ENCODE data around the gene LAMTOR2. TPM values are rescaled to one million over a fixed set of nuclear protein-coding genes. Genes with fewer than 3 reads are reported as not detected.

LAMTOR2 gene
- total and polyA plus RNA-seq, 2 of the 4 experiments (the other 2 are of a cell fraction), result 50.0 to 89.0 TPM

DNA sequence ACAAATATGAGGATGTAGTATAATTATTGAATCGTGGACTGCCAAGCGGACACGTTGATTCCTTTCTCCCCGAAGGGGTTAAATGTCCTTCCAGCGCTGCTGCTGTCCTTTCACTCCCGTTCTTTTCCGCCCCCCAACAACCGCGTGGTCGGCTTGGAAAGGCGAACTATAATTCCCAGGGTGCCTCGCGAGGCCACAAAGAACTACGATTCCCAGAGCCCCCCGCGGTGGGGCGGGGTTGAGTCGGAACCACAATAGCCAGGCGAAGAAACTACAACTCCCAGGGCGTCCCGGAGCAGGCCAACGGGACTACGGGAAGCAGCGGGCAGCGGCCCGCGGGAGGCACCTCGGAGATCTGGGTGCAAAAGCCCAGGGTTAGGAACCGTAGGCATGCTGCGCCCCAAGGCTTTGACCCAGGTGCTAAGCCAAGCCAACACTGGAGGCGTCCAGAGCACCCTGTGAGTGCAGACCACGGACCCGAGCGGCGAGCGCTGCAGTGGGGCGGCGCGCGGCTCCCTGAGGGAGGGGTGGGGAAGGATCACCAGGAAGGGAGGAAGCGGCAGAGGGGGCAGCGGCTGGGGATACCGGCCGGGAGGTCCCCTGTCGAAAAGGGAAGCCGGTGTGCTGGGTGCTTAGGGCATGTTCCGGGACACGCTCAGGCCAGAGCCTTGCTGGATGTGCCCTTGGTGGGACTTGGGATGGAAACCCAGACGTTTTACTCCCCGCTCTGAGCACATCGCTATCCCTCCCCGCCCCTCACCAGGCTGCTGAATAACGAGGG, at the start of gene LAMTOR2 (continued):
- TF ChIP-seq FOS (IDR thresholded peaks at IDR 0.05; ENCODE audit: low read depth, low read length) (no peak), RFX5 (IDR thresholded peaks at IDR 0.05; ENCODE audit: low read depth, low read length) (0 out of 2 replicates have a peak, but pooled peaks have one; percentile 21), CHD1 (IDR thresholded peaks at IDR 0.05; ENCODE audit: low read depth, low read length) (no peak), MAZ (IDR thresholded peaks at IDR 0.05; ENCODE audit: borderline replicate concordance, low read depth, low read length) (peak; percentile 60)

DNA sequence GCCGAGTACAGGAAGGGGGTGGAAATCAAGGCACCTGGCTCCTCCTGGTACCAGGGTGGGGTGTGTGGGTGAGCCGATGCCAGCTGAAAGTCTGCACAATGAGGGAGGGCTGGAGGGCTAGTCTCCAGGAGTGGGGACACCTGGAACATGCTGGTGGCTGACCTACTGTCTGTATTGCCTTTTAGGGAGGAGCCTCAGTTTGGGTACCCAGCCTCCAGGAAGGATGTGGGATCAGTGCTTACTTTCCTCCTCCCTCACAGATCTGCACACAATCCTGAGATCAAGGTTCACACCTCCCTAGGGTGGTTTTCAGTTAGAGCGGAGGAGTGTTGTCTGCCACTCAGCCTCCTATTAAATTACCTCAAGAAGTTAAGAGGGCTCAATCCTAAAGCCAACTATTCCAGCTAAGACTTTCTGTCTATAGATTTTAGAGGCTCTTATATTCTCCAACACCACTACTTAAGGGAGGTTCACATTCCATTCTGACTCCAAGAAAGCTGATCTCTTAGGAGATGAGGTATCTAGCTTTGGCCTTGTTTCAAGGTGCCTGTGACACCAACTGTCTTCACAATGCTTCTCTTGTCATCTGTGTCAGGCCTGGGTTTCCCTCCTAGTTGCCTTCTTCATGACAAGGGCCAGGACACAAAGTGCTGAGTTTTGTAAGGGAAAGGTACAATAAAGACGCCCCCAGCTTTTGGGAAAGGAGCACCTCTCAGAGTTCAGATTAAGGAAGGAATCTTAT, 49.6 kb upstream of the LAMTOR2 start:
- Histone ChIP-seq H4K91ac (ENCODE audit: insufficient read depth, low read depth, low read length) (no peak overlapping the region), H3K36me3 (ENCODE audit: control insufficient read depth, insufficient read depth, low read length) (peaks cover 16% of the 10 kb centered on the region), H3K4ac (ENCODE audit: low read depth, low read length) (no peak overlapping the region), H4K8ac (ENCODE audit: low read depth in 2 of 2, low read length in 2 of 2) (no peak overlapping the region), H3K14ac (replicated peaks; ENCODE audit: low read depth, low read length) (no peak overlapping the region), H3K9ac (ENCODE audit: low read depth, low read length) (no peak overlapping the region), H3K56ac (ENCODE audit: extremely low read depth, insufficient read depth, low read length) (no peak overlapping the region), H3K4me3 (ENCODE audit: insufficient read depth, low read depth, low read length) (no peak overlapping the region), H2BK15ac (ENCODE audit: low read depth, low read length) (no peak overlapping the region), H3K23ac (ENCODE audit: low read depth, low read length) (no peak overlapping the region), H2AK5ac (ENCODE audit: low read depth, low read length) (no peak overlapping the region), H2BK120ac (ENCODE audit: low read depth, low read length) (no peak overlapping the region), H3K4me2 (ENCODE audit: low read depth, low read length) (no peak overlapping the region), H2BK5ac (ENCODE audit: low read depth, low read length, poor library complexity, severe bottlenecking) (no peak overlapping the region), H3K9me1 (ENCODE audit: insufficient read depth, low read length) (no peaks in the 10 kb centered on the region), H3K18ac (ENCODE audit: low read depth, low read length) (no peak overlapping the region), H2AK9ac (replicated peaks; ENCODE audit: low read depth, low read length, poor library complexity) (no peak overlapping the region), H2AFZ (replicated peaks; ENCODE audit: low read length, poor library complexity) (no peak overlapping the region), H4K5ac (ENCODE audit: low read depth, low read length) (no peak overlapping the region), H3K4me1 (ENCODE audit: control insufficient read depth, insufficient read depth, low read length) (peaks cover 5% of the 10 kb centered on the region; the same call in 1 of the 2 replicates), H3K27me3 (ENCODE audit: control insufficient read depth, insufficient read depth, low read length) (no peaks in the 10 kb centered on the region), H3K79me1 (ENCODE audit: low read depth in 1 of 2, low read length in 2 of 2) (no peaks in the 10 kb centered on the region; a peak in 1 of 4 replicates), H4K20me1 (ENCODE audit: insufficient read depth, low read length) (no peaks in the 10 kb centered on the region; the same call in 1 of the 2 replicates), H3K27ac (ENCODE audit: insufficient read depth, low read length) (no peak overlapping the region), H2BK20ac (ENCODE audit: low read depth, low read length) (no peak overlapping the region), H3K9me3 (ENCODE audit: control insufficient read depth, insufficient read depth, low read length) (no peaks in the 10 kb centered on the region)
- 0 out of 2 replicates have a peak, but pooled peaks have one; percentile 21 for ATAC-seq (ENCODE audit: low read depth)
- intact Hi-C loops (cut with micrococcal nuclease) (no loop called here), dilution Hi-C loops (cut with HindIII; ENCODE audit: low sequenced_read_pairs, unreplicated experiment) (no loop called here), in situ Hi-C loops (cut with MboI; ENCODE audit: low sequenced_read_pairs) (no loop called here)
- no CpG with 5 or more reads among the region's 4 CpGs for WGBS, 2 experiments (ENCODE audit: extremely low coverage in 2 of 2, insufficient read length in 1 of 2)
- TF ChIP-seq MAZ (IDR thresholded peaks at IDR 0.05; ENCODE audit: borderline replicate concordance, low read depth, low read length) (no peak), RFX5 (IDR thresholded peaks at IDR 0.05; ENCODE audit: low read depth, low read length) (no peak)
- no TSS peak for BruUV-seq (replicated peaks)
- DNase-seq, result no peak
- ChIA-PET CTCF (no interaction called here), POLR2A (ENCODE audit: unreplicated experiment) (no interaction called here)
